Osteocyte (in vitro differentiated cells): ENCODE results near the gene OPCML. TPM values are rescaled to one million over a fixed set of nuclear protein-coding genes. Genes with fewer than 3 reads are reported as not detected.

ENCODE experiments used
- DNase-seq: peaks from one replicate; pipeline ENCODE4 v3.0.0; 2021; ENCODE audit warnings: mixed read lengths; ENCODE audit not compliant: unreplicated experiment; ENCODE audit errors: extremely low spot score
- H3K27ac Mint-ChIP-seq: one replicate; pipeline ENCODE4 v1.8.0; 2021; ENCODE audit warnings: mild to moderate bottlenecking, mixed read lengths; ENCODE audit not compliant: unreplicated experiment
- H3K27me3 Mint-ChIP-seq: one replicate; pipeline ENCODE4 v1.8.0; 2021; ENCODE audit warnings: mixed read lengths; ENCODE audit not compliant: unreplicated experiment
- H3K36me3 Mint-ChIP-seq: one replicate; pipeline ENCODE4 v1.8.0; 2021; ENCODE audit warnings: mixed read lengths; ENCODE audit not compliant: unreplicated experiment
- H3K4me1 Mint-ChIP-seq: one replicate; pipeline ENCODE4 v1.8.0; 2021; ENCODE audit warnings: mixed read lengths; ENCODE audit not compliant: unreplicated experiment
- H3K4me3 Mint-ChIP-seq: one replicate; pipeline ENCODE4 v1.8.0; 2021; ENCODE audit warnings: mild to moderate bottlenecking, moderate library complexity, mixed read lengths; ENCODE audit not compliant: unreplicated experiment
- H3K9me3 Mint-ChIP-seq: one replicate; pipeline ENCODE4 v1.8.0; 2021; ENCODE audit warnings: mixed read lengths; ENCODE audit not compliant: unreplicated experiment
- CTCF ChIP-seq: fragments of 200-600 bp; sonication (generic); IDR thresholded peaks from 2 replicates; pipeline ENCODE4 v1.5.0; 2021; ENCODE audit warnings: antibody characterized with exemption, mild to moderate bottlenecking, moderate library complexity
- total RNA-seq: library from RNA; stranded (reverse); gene quantifications from 2 replicates; pipeline ENCODE4 v1.2.1, GENCODE V29; 2021

Gene OPCML
- total RNA-seq, 1 donor from 2014 or later = 0.11 TPM

DNA sequence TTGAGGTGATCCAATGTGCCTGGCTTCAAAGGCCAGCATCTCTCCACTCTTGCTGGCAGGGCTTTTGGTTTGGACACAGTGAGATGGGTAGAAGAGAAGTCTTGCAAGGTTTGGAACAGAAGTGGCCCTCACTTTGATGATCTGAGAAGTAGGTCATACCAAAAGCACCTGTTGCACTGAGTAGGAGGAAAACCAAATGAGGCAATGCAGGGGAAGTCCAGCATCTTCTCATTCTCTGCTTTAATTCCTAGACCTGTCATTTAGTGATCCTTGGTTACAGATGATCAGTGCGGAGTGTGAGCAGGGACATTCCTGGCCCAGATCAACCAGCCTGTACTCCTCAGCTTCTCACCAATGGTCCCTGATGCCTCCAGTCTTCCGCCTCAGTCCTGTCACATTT is 990.5 kb downstream of the OPCML start:
- no peaks in the 10 kb centered on the region for H3K9me3 Mint-ChIP-seq
- no peaks in the 10 kb centered on the region for H3K27me3 Mint-ChIP-seq
- TF ChIP-seq CTCF = no peak
- H3K4me3 Mint-ChIP-seq = no peak overlapping the region
- DNase-seq = no peak
- no peak overlapping the region for H3K27ac Mint-ChIP-seq
- H3K4me1 Mint-ChIP-seq = no peaks in the 10 kb centered on the region
- H3K36me3 Mint-ChIP-seq = no peaks in the 10 kb centered on the region

GRCh38 chr11:132540581-132540980 is 991.7 kb downstream of the OPCML start:
- DNase-seq = no peak
- Mint-ChIP-seq H3K27ac (no peak overlapping the region), H3K4me1 (no peaks in the 10 kb centered on the region), H3K4me3 (no peak overlapping the region), H3K27me3 (no peaks in the 10 kb centered on the region), H3K9me3 (no peaks in the 10 kb centered on the region), H3K36me3 (no peaks in the 10 kb centered on the region)
- TF ChIP-seq CTCF = no peak

GRCh38 chr11:132539590-132540368 is 992.5 kb downstream of the OPCML start:
- no peaks in the 10 kb centered on the region for H3K27me3 Mint-ChIP-seq
- H3K27ac Mint-ChIP-seq = no peak overlapping the region
- H3K9me3 Mint-ChIP-seq = no peaks in the 10 kb centered on the region
- no peaks in the 10 kb centered on the region for H3K36me3 Mint-ChIP-seq
- no peak overlapping the region for H3K4me3 Mint-ChIP-seq
- TF ChIP-seq CTCF = no peak
- no peak for DNase-seq
- H3K4me1 Mint-ChIP-seq = no peaks in the 10 kb centered on the region

- no peak for TF ChIP-seq CTCF
- Mint-ChIP-seq H3K36me3 (no peaks in the 10 kb centered on the region), H3K27ac (no peak overlapping the region), H3K27me3 (peaks cover 5% of the 10 kb centered on the region), H3K9me3 (no peaks in the 10 kb centered on the region), H3K4me1 (no peaks in the 10 kb centered on the region), H3K4me3 (no peak overlapping the region)
- no peak for DNase-seq
Measured at GRCh38 chr11:132538642-132539041, 993.7 kb downstream of the OPCML start.

DNA sequence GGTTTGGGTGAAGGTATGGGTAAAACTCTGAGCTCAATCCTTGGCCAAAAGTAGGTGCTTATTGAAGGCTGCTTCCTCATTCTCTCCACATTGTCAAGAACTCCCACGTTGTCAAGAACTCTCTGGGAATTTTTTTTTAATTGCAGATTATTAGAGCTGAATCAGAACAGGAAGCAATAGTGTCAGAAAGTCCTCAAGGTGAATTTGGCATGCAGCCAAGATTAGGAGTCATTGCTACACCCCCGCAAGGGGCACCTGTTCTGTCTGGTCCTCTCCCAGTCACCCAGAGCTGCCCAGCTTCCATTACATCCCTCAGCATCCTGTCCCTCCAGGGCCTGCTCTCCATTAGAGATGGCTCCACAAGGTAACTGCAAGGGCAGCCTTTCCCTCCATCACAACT is 996.5 kb downstream of the OPCML start:
- Mint-ChIP-seq H3K27me3 (peaks cover 27% of the 10 kb centered on the region), H3K9me3 (no peaks in the 10 kb centered on the region), H3K27ac (no peak overlapping the region), H3K4me3 (no peak overlapping the region), H3K4me1 (no peaks in the 10 kb centered on the region), H3K36me3 (no peaks in the 10 kb centered on the region)
- TF ChIP-seq CTCF = no peak
- DNase-seq = no peak
